GM20000 (cell line): ENCODE measurements around the gene GRN.

Source experiments
- DNase-seq: peaks from one replicate; pipeline ENCODE4 v3.0.0; 2012; ENCODE audit warnings: low spot score
- CTCF ChIP-seq: IDR thresholded peaks from 2 replicates; pipeline ENCODE4 v1.5.1; 2012; ENCODE audit warnings: mild to moderate bottlenecking, control low read depth; ENCODE audit errors: extremely low read depth, missing control alignments

The GRN gene

GRCh38 chr17:44344939-44345453 lies at the start of gene GRN:
TSS of gene GRN (plus strand) at chr17:44345302. CDS start at chr17:44349165, 3,863 bp downstream.
- no peak for TF ChIP-seq CTCF

GRCh38 chr17:44297975-44298374 lies 47.1 kb upstream of the GRN start:
- no peak for DNase-seq
- no peak for TF ChIP-seq CTCF

More at GRCh38 chr17:44344939-44345453, at the start of gene GRN:
- peak; percentile 93 for DNase-seq

GRCh38 chr17:44304651-44305050 lies 40.5 kb upstream of the GRN start:
- DNase-seq: no peak
- TF ChIP-seq CTCF: no peak

- DNase-seq: no peak
- TF ChIP-seq CTCF: no peak
Measured at GRCh38 chr17:44307387-44308186, 37.5 kb upstream of the GRN start.

- peak; percentile 92 for DNase-seq
- no peak for TF ChIP-seq CTCF
Measured at GRCh38 chr17:44308320-44308818, 36.7 kb upstream of the GRN start, which contains the start of gene RUNDC3A. TSS of gene RUNDC3A (plus strand) at chr17:44308601. CDS start at chr17:44308833, 232 bp downstream.

GRCh38 chr17:44308865-44309264 lies 36.2 kb upstream of the GRN start:
- no peak for TF ChIP-seq CTCF
- DNase-seq: no peak

- DNase-seq: no peak
- no peak for TF ChIP-seq CTCF
Measured at GRCh38 chr17:44309472-44309871, 35.6 kb upstream of the GRN start.
